ENCODE data around the gene ANG. TPM values are rescaled to one million over a fixed set of nuclear protein-coding genes. Genes with fewer than 3 reads are reported as not detected.
"Not testable (repeated sequence)": the region's sequence is repeated elsewhere in the genome, so short reads cannot be mapped to it uniquely, and the experiment has no call there.

ANG gene
- total RNA-seq (2014; rRNA removed; shearing (Covaris generic)), result 3.4 and 7.1 TPM in 2 replicates

DNA sequence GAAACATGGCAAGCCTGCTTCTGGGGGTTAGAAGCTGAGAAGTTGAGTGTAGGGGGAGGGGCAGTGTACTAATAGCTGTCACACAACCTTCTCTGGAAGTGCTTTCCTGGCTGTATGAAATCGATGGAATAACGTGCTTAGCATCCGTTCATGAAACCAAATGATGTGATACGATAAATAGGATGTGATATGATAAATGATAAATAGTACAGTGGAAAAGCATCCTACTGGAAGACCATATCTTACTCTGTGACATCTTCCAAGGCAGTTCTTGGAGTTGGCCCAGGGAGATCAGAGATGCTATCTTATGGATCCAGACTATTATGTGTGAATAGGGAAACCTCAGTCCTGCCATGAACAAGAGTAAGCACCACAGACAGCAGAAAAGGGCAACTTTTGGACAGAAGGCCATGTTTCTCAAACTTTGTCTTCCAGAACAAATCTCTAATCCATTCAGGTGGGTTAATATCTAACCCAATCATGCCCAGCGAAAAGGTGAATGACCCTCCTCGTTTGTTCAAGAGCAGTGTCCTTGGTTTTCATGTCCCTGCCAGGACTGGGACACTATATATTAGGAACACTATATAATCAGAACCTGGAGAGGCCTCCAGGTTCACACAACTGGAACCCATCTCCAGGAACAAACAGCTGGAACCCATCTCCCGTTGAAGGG, at the start of gene ANG:
Gene ANG (plus strand): TSS at position 598 of the 673 bp plus-strand sequence. CDS start 4,801 bp downstream, outside the sequence.
- in situ Hi-C loops (cut with HindIII; ENCODE audit: low sequenced_read_pairs), result no loop called here
- no peak for DNase-seq (ENCODE audit: low spot score)

DNA sequence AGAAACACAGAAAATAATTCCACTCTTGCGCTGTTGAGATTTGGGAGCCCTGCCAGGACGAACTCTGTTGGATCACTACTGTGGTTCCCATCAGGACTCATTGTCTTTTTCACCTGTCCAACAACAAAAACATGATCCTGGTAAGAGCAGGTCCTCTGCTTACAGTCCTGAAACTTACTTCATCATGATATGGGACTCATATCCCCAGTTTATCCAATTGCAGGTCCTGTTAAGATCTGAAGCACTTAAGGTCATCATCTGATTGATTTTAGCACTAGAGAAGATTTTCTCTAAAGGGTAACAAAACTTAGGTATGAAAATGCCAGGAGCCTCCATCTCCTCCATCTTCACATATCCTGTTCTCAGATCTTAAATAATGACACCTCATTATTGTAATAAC, 47.0 kb upstream of the ANG start, which contains the start of gene OR6S1:
Gene OR6S1 (minus strand): TSS at position 101 of the 400 bp plus-strand sequence. CDS start 0 bp downstream, at position 101.
- DNase-seq (ENCODE audit: low spot score), result no peak
- in situ Hi-C loops (cut with HindIII; ENCODE audit: low sequenced_read_pairs), result no loop called here

GRCh38 chr14:20642182-20642581, 46.4 kb upstream of the ANG start:
- no peak for DNase-seq (ENCODE audit: low spot score)
- in situ Hi-C loops (cut with HindIII; ENCODE audit: low sequenced_read_pairs), result no loop called here

GRCh38 chr14:20642755-20643154, 45.8 kb upstream of the ANG start:
- DNase-seq (ENCODE audit: low spot score); in situ Hi-C loops (cut with HindIII; ENCODE audit: low sequenced_read_pairs): not testable (repeated sequence)

DNA sequence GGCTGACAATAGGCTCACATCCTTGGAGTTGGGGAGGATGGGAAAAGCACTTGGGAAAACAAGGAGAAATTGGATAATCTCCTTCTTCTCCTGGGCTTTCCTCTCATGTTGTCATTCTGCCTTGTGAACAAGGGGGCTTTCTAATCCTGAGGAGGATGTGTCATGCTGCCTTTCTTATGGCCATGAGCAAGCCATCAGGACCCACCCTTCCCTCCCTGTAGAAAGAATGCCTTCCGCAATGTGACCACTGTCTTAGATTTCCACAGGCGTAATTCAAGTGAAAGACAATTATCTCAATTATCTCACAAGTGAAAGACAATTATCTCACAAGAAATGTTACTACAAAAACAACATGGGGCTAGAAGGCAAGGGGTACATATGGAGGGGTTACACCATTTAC, 44.0 kb upstream of the ANG start:
- in situ Hi-C loops (cut with HindIII; ENCODE audit: low sequenced_read_pairs), result no loop called here
- DNase-seq (ENCODE audit: low spot score), result no peak

- DNase-seq (ENCODE audit: low spot score), result no peak
- in situ Hi-C loops (cut with HindIII; ENCODE audit: low sequenced_read_pairs), result no loop called here
These were observed 43.1 kb upstream of the ANG start for GRCh38 chr14:20645481-20645880.

DNA sequence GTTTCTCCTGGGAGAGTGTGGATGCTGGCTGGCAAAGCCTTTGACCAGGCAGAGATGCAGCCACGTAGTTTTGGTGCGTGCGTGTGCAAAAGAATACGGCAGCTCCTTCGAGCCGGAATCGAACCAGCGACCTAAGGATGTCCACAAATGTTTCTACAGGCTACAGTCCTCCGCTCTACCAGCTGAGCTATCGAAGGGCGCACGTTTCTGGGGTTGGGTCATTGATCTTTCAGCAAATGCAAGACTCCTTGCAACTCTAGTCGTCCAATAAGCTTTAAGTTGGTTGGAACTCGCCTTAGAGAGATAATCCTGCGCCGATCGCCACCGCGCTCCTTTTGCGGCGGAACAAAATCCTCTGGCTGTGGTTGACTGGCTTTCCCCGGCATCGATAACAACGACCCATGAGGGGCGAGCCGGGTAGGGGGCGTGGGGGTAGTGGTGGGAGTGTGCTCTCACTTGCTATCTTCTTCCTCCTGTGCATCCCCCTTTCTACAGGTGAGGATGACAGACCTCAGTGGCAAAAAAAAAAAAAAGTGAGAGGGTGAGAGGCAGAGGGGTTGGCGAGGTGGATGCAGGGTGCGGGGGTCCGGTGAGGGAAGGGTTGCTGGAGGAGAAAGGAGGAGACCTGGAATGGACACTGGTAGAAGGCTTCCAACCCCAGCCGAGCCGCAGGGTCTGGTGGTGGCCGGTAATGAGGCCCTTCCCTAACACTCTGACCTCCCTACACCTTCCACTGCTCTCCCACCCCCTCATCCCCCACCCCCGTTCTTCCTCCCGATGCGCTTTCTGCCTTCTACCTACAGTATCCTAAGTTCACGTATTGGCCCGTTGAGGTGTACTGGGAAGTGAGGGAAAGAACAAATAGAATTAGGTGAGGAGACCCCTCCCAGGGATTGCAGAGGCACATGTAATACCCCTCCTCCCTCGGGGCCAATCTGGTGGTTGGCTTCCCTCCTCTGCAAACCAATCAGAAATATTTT, 35.3 kb upstream of the ANG start:
- in situ Hi-C loops (cut with HindIII; ENCODE audit: low sequenced_read_pairs), result no loop called here
- peak; percentile 60 for DNase-seq (ENCODE audit: low spot score)

- no peak for DNase-seq (ENCODE audit: low spot score)
- in situ Hi-C loops (cut with HindIII; ENCODE audit: low sequenced_read_pairs), result no loop called here
These were observed 32.7 kb upstream of the ANG start for GRCh38 chr14:20655851-20656250.

DNA sequence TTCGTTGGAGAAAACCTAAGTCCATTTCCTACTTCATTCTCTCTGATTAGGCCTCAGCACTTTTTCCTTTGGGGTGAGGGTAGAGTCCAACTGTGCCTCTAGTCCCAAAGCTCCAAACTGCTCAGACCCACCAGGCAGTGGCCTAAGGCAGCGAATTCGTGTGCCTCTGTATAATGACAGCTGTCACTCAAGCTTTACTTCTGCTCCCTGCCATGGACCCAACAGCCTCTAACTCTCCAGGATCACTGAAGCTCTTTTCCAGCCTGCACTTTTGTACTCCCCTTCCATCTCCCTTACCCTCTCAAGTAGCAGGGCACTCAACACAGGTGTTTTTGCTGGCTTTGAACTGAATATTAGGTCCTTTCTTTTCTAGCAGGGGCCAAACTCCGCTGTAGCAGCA, 32.3 kb upstream of the ANG start:
- in situ Hi-C loops (cut with HindIII; ENCODE audit: low sequenced_read_pairs), result no loop called here
- no peak for DNase-seq (ENCODE audit: low spot score)

DNA sequence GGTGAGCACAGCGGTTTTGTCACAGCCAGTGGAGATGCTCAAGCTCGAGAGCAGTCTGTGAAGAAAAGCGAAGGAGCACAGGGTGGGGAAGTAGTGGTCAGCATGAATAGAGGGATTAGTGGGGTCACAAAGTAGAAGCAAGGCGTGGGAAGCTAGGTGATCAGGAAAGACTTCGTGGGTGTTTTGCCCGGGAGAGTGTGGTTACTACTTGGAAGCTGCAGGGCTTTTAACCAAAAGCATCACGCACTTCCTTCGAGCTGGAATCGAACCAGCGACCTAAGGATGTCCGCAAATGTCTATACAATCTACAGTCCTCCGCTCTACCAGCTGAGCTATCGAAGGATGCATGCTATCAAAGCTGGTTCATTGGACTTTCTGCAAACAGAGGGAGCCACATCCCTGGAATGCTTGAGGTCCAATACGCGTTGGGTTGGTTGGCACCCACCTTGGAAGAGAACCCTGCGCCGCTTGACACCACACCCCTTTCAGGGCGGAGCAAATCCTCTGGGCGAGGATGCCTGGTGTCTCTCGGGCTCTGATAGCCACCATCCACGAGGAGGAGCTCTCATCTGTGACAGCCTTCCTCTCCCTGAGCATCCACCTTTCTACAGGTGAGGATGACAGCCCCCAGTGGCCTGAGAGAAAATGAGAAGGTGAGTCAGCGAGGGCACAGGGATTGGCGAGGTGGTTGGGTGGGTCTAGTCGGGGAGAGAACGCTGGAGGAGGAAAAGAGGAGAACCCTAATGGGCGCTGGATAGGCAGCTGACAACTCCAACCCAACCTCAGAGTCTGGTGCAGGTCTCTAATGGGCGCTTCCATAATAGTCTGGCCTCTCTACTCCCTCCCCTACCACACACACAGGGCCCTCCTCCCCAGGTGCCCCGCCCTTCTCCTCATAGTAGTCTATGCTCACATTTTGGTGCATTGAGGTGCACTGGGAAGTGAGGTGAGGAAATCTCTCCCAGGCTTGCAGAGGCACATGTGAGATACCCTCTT, 31.1 kb upstream of the ANG start:
- in situ Hi-C loops (cut with HindIII; ENCODE audit: low sequenced_read_pairs), result no loop called here
- DNase-seq (ENCODE audit: low spot score), result peak; percentile 20

DNA sequence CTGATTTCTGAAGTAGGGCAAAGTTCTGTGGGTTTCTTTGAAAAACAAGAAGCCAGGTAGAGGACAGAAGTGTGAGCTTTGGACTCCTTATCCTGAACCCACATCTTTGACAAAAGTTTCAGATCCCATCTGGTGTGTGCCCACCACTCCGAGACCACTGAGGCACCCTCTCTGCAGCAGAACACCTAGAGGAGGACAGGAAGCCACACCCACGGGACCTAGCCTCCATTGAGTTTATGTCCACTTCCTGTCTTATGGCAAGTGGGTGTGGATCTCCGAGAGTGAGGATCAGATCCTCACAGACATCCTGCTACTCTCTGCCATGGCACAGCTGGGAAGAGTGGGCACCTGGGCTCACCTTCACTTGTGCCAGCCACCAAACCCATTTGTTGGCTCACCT, 30.3 kb upstream of the ANG start:
- in situ Hi-C loops (cut with HindIII; ENCODE audit: low sequenced_read_pairs), result no loop called here
- no peak for DNase-seq (ENCODE audit: low spot score)

GRCh38 chr14:20659336-20659735, 29.2 kb upstream of the ANG start:
- in situ Hi-C loops (cut with HindIII; ENCODE audit: low sequenced_read_pairs), result no loop called here
- no peak for DNase-seq (ENCODE audit: low spot score)

GRCh38 chr14:20659813-20660395, 28.7 kb upstream of the ANG start:
- in situ Hi-C loops (cut with HindIII; ENCODE audit: low sequenced_read_pairs), result no loop called here
- DNase-seq (ENCODE audit: low spot score), result no peak

- no peak for DNase-seq (ENCODE audit: low spot score)
- in situ Hi-C loops (cut with HindIII; ENCODE audit: low sequenced_read_pairs), result no loop called here
These were observed 27.4 kb upstream of the ANG start for GRCh38 chr14:20661197-20661596.

GRCh38 chr14:20662968-20663732, 25.4 kb upstream of the ANG start:
- peak; percentile 88 for DNase-seq (ENCODE audit: low spot score)
- in situ Hi-C loops (cut with HindIII; ENCODE audit: low sequenced_read_pairs), result no loop called here

- DNase-seq (ENCODE audit: low spot score); in situ Hi-C loops (cut with HindIII; ENCODE audit: low sequenced_read_pairs): not testable (repeated sequence)
These were observed 22.1 kb upstream of the ANG start for GRCh38 chr14:20666400-20666961.

DNA sequence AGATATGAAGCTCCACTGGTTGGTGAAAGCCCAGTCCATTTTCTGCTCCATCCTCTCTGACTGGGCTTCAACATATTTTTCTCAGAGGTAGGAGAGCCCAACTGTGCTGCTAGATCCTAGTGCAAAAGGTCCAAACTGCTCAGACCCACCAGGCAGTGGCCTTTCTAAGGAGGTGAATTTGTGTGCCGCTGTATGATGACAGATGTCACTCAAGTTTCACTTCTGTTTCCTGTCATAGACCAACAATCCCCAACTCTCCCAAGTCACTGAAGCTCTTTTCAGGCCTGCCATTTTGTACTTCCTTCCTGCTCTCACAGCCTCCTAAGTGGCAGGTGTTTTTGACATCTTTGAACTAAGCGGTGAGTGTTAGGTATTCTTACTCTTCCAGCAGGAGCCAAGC, 20.6 kb upstream of the ANG start:
- in situ Hi-C loops (cut with HindIII; ENCODE audit: low sequenced_read_pairs), result no loop called here
- no peak for DNase-seq (ENCODE audit: low spot score)

DNA sequence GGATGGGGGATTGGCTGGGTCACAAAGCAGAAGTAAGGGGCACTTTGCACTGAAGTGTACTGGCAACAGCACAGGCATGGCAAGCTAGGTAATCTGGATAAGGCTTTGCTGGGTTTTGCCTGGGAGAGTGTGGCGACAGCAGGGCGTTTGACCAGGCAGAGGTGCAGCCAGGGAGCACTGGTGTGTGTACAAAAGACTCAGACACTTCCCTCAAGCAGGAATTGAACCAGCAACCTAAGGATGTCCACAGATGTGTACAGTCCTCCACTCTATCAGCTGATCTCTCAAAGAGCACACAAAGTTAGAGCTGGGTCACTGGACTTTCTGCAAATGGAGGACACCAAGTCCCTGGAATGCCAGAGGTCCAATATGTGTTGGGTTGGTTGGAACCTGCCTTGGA, 19.6 kb upstream of the ANG start:
- in situ Hi-C loops (cut with HindIII; ENCODE audit: low sequenced_read_pairs), result no loop called here
- DNase-seq (ENCODE audit: low spot score), result no peak

Measured in G401 (cell line).